ENCODE results near the gene MPPED1.

MPPED1 gene

GRCh38 chr22:43476751-43477725 is 65.2 kb downstream of the MPPED1 start:
- DNase-seq (ENCODE audit: low read depth) = no peak

DNA sequence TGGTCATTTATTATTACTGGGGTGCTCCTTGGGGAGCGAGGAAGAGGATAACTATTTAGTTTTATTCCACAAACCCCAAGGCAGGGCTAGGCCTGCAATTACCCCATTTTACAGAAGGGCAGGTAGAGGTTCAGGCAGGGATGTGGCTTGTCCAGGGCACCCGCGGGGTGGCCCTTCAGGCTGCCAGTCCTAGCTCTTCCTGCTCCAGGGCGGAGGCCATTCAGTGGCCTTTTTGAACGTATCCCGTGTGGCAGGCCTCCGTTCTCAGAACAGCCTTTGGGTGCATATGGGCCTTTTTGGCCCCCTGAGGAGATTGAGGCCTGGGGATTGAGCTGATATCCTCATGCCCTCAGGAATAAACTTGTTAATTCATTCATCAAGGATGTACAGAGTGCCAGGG is 66.2 kb downstream of the MPPED1 start:
- no peak for DNase-seq (ENCODE audit: low read depth)

DNA sequence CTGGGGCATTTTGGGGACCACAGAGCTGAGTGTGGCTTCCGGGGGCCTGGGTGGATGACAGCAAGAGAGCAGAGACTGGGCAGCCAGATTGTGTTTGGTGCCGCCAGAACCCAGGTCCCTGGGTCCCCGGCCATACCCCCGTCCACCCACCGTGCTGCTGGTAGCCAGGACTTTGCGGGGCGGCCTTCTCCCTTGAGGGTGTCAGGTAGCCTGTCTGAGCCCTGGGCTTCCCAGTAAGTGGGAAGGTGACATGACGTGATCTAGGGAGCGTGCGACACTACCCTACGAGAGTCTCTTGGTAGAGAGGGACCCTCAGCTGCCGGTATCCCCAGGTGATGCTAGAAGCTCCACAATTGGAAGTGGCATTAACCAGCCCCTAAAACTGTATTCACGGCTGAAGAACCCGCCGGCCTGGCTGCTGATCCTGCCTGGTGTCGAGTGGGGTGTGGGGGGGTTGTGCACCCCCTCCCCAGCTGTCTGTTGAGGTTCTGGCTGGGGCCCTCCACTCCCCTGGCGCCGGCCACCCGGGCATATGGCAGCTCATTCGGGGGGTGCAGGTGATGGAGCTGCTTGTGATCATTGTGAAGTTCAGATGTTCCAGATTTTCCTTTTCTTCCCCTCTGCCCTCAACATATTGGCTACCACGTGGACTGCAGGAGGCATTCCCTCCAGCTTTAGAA is 66.9 kb downstream of the MPPED1 start:
- no peak for DNase-seq (ENCODE audit: low read depth)

DNA sequence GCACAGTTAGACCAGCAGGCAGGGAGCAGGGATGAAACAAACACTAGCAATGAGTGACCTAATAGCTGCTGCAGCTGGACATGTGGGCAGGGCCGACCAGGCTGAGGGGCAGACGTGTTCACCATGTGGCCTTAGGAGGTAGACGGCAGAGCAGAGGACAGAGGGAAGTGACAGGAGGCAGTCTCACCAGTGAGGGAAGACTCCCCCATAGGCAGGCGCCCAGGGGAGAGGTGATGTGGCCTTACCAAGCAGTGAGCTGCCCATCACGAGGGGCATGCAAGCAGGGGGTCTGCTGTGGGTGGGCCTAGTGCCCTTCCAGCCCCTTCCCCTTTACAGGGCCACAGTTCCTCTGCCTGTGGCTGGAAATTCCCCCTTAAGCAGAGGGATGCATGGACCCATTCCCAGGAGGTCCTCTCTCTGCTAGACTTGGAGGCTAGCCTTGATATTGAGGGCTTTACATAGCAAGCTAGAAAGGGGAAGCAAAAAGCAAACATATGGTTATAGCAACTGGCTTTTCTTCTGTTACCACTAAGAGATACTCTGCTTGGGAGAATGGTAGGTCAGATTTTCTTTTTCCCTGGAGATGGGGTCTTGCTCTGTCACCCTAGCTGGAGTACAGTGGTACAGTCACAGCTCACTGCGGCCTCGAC is 67.6 kb downstream of the MPPED1 start:
- DNase-seq (ENCODE audit: low read depth) = no peak

- DNase-seq (ENCODE audit: low read depth) = no peak
Measured at GRCh38 chr22:43479962-43480361, 68.1 kb downstream of the MPPED1 start.

DNA sequence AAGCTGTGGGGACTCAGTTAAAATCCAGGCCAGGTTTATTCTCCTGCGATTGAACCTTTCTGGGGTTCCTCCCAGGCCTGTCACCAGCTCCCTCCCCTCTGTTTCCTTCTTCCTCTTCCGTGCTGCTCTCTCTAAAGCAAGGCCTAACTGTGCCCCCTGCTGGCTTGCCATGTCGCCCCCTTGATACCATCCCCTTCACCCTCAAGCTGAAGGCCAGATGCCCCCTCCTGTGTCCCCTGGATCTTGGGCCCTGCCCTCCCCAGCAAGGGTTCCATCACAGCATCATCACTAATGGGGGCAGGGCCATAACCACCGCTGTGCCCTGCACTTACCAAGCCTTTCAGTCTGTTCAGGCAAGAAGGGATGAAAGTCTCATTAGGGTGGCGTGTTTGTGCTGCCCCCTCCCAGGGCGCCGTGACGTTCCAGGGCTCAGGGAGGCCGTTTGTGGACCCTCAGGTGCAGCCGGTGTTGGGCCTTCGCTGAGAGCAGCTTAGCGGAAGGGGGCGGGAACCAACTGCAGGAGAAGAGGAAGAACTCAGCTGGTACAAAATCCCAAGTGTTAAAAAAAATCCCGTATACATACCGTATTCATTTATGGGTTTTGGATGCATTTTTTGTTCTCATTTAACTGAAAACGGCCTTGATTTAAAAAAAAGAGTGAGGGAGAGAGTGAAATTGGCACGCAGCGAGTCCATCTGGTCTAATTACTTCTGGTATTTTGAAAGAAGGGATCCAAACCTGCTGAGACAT is 69.9 kb downstream of the MPPED1 start:
- DNase-seq (ENCODE audit: low read depth) = no peak

GRCh38 chr22:43482318-43482625 is 70.5 kb downstream of the MPPED1 start:
- DNase-seq (ENCODE audit: low read depth) = no peak

DNA sequence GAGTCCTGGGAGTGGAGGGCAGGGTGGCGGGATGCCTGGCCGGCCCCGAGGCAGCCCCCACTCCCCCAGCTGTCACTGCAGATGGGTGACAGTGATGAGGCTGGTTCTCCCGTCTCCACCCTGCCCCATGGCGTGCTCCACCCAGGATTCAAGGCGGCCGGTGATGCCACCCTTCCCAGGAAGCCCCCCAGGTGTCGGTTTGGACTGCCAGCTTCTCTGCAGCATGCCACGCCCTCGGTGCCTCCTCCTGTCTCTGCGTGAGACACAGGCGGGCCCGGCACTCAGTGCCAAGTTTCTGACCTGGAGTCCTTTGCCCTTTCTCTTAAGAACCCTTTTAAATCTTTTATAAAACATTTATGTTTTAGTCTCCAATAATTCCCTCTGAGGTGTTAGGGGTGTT is 71.5 kb downstream of the MPPED1 start:
- no peak for DNase-seq (ENCODE audit: low read depth)

- DNase-seq (ENCODE audit: low read depth) = no peak
Measured at GRCh38 chr22:43483669-43484068, 71.9 kb downstream of the MPPED1 start.

GRCh38 chr22:43484227-43484626 is 72.4 kb downstream of the MPPED1 start:
- no peak for DNase-seq (ENCODE audit: low read depth)

DNA sequence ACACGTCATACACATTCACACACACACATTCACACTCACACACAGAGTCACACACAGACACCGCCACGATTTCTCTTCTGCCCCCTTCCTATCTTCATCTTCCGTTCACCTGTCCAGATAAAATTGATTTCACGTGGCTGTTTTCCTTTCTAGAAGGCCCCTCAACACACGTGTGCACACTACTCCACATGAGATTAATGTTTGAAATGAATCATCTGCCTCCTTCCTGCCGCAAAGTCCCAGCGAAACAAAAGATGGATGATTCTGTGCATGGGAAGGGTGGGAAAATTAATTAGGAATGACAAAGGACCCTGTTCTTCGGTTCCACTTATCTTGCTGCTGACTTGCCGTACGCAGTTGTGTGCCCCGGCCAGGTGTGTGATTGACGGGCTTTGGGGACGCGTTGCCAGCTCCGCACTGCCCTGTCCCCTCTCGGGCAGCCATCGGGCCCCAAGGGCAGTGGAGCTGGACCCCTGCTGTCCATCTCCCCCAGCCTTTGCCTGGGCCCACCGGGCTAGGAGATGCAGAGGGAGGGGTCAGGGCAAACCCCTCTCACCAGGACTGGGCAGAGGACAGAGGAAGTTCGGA is 73.8 kb downstream of the MPPED1 start:
- no peak for DNase-seq (ENCODE audit: low read depth)

GRCh38 chr22:43487311-43488030 is 75.7 kb downstream of the MPPED1 start:
- DNase-seq (ENCODE audit: low read depth) = no peak

GRCh38 chr22:43488031-43488866 is 76.4 kb downstream of the MPPED1 start:
- DNase-seq (ENCODE audit: low read depth) = no peak

DNA sequence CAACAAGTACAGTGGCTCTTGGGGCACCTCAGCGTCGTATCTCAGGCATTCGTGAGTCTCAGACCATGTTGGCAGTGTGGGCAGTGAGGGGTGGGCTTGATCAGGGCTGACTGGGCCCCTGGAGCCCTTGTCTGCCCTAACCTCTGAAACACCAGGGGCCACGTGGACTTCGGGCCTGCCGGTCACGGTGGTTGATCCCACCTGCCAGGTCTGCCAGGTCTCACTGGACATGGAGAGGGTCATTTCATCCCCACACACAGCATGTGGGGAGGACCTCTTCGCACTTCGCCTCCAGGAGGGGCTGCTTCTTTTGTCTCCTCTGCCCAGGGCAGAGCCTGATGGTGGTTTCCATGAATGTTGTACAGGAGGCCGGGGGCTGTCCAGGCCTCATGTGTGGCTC is 77.1 kb downstream of the MPPED1 start:
- no peak for DNase-seq (ENCODE audit: low read depth)

GRCh38 chr22:43490311-43490710 is 78.5 kb downstream of the MPPED1 start:
- DNase-seq (ENCODE audit: low read depth) = no peak

GRCh38 chr22:43491177-43491576 is 79.4 kb downstream of the MPPED1 start:
- no peak for DNase-seq (ENCODE audit: low read depth)

GRCh38 chr22:43491737-43492136 is 79.9 kb downstream of the MPPED1 start:
- DNase-seq (ENCODE audit: low read depth) = no peak

- DNase-seq (ENCODE audit: low read depth) = no peak
Measured at GRCh38 chr22:43493297-43493696, 81.5 kb downstream of the MPPED1 start.

GRCh38 chr22:43497956-43498855 is 86.4 kb downstream of the MPPED1 start:
- DNase-seq (ENCODE audit: low read depth) = no peak
